HL-60 (cell line): Measurements from ENCODE around the gene GNRH2.

ENCODE experiments used
- DNase-seq, 2 experiments: peaks; one replicate each; pipeline ENCODE4 v3.0.0-alpha.2; 2010 to 2020; ENCODE audit warnings: low read depth in 1 of 2, low spot score in 1 of 2
- H3K27ac ChIP-seq: fragments of 250-450 bp; sonication (Bioruptor Pico); replicated peaks from 2 replicates; pipeline ENCODE4 v1.5.1; 2020; ENCODE audit warnings: mild to moderate bottlenecking, moderate library complexity
- H3K27me3 ChIP-seq: fragments of 250-450 bp; sonication (Bioruptor Pico); 2 replicates; pipeline ENCODE4 v1.5.1; 2021; ENCODE audit warnings: mild to moderate bottlenecking, moderate library complexity; ENCODE audit not compliant: insufficient read depth, poor library complexity, severe bottlenecking
- H3K4me3 ChIP-seq: replicated peaks from 2 replicates; pipeline ENCODE4 v1.5.1; 2011; ENCODE audit warnings: mild to moderate bottlenecking, control low read depth, low read length; ENCODE audit not compliant: insufficient read depth
- CTCF ChIP-seq: IDR thresholded peaks from one replicate; pipeline ENCODE4 v1.5.1; 2011; ENCODE audit warnings: low read length, control low read depth, inconsistent platforms; ENCODE audit not compliant: insufficient read depth
- GABPA ChIP-seq: IDR thresholded peaks from 2 replicates; pipeline ENCODE4 v1.6.1; 2012; ENCODE audit warnings: low read depth
- POLR2AphosphoS5 ChIP-seq: IDR thresholded peaks from 2 replicates; pipeline ENCODE4 v1.6.1; 2012; ENCODE audit warnings: low read depth
- REST ChIP-seq: IDR thresholded peaks from 2 replicates; pipeline ENCODE4 v1.6.1; 2012; ENCODE audit warnings: low read depth; ENCODE audit not compliant: insufficient replicate concordance
- SPI1 ChIP-seq: IDR thresholded peaks from 2 replicates; pipeline ENCODE4 v1.6.1; 2012; ENCODE audit warnings: low read depth, mild to moderate bottlenecking, borderline replicate concordance
- long read RNA-seq: library from polyadenylated mRNA; unstranded; transcript quantifications from one replicate; pipeline ENCODE4 v2.0.0, GENCODE V29; 2020

GNRH2 gene
- long read RNA-seq = 0 reads

DNA sequence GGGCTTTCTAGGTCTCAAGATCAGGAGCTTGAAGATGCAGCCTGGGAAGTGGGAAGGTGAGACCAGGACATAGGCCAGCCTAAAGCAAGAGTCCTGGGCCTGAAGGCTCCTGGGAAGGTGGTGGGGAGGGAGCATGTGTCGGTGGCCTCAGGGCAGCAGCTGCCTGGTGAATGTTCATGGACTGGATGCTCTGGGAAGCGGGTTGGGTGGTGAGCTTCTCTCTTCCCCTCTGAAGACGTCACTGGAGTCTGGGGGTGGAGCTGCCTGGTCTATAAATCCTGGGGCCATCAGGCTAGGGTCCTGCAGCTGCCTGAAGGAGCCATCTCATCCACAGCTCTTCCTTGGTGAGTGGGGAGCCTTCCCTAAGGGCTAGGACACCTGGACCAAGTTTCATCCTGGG is at the start of gene GNRH2:
GNRH2 (plus strand) TSS at position 301 of the 400 bp plus-strand sequence. CDS start 793 bp downstream, outside the sequence.
- H3K27me3 ChIP-seq = no peaks in the 10 kb centered on the region
- DNase-seq = no peak
- H3K27ac ChIP-seq = no peak within 1 kb of the TSS
- no peak for TF ChIP-seq CTCF
- TF ChIP-seq POLR2AphosphoS5 = no peak
- no peak for TF ChIP-seq GABPA
- TF ChIP-seq SPI1 = no peak
- no peak for TF ChIP-seq REST
- no peak within 1 kb of the TSS for H3K4me3 ChIP-seq

DNA sequence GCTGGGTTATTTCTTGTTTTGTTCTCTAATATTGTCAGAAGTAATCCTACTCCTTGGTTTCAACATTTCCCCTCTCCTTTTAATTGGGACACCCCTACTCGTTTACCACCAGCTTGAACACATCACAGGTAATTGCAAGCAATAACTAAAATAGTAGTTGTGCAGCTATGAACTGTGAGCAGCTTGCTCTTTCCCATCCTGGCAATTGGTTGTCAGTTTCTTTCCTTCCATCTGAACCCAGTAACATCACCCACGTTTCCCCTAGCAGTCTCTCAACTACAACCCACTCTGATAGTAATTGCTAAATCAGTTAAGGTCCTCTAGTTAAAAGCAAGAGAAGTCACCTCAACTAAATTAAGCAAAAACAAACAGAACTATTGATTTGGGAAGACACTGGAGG is 47.6 kb upstream of the GNRH2 start:
- H3K4me3 ChIP-seq = no peak overlapping the region
- H3K27ac ChIP-seq = no peak overlapping the region
- H3K27me3 ChIP-seq = no peaks in the 10 kb centered on the region
- TF ChIP-seq POLR2AphosphoS5 (no peak), SPI1 (no peak), REST (no peak), CTCF (no peak), GABPA (no peak)
- DNase-seq = no peak

DNA sequence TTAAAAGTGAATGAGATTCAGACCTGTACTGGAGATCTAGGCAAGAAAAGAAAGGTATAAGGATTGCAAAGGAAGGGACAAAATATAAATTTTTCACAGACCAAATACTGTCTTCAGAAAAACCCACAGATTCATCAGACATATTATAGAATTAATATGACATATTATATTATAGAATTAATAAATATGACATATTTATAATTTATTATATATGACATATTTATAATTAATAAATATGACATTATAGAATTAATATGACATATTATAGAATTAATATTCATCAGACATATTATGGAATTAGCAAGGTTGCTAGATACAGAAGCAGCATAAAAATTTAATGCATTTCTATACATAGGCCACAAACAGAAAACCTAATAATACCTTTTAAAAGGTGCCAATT is 44.7 kb upstream of the GNRH2 start:
- DNase-seq = no peak
- Histone ChIP-seq H3K27me3 (no peaks in the 10 kb centered on the region), H3K4me3 (no peak overlapping the region), H3K27ac (no peak overlapping the region)
- TF ChIP-seq GABPA (no peak), POLR2AphosphoS5 (no peak), REST (no peak), CTCF (no peak), SPI1 (no peak)
